ENCODE data around the gene TP53RK.
A peak's percentile ranks its signal among the peaks of the same experiment; 100 is the strongest.

TP53RK gene

GRCh38 chr20:46717818-46718541, 28.7 kb upstream of the TP53RK start:
- Histone ChIP-seq H3K36me3 (ENCODE audit: control insufficient read depth, insufficient read depth, low read length) (peaks cover 4% of the 10 kb centered on the region; the same call in 1 of the 2 replicates), H3K9ac (ENCODE audit: low read length) (no peak overlapping the region), H3K27ac (ENCODE audit: low read depth, low read length) (no peak overlapping the region), H3K27me3 (ENCODE audit: control insufficient read depth, insufficient read depth, low read length) (no peaks in the 10 kb centered on the region), H3K4me1 (ENCODE audit: control insufficient read depth, insufficient read depth, low read length) (peaks cover 8% of the 10 kb centered on the region), H3K4me3 (ENCODE audit: low read depth, low read length) (no peak overlapping the region), H3K9me3 (ENCODE audit: control insufficient read depth, insufficient read depth, low read depth, low read length) (peaks cover 18% of the 10 kb centered on the region)

GRCh38 chr20:46715292-46715756, 26.1 kb upstream of the TP53RK start:
- Histone ChIP-seq H3K4me3 (ENCODE audit: low read depth, low read length) (no peak overlapping the region), H3K27ac (ENCODE audit: low read depth, low read length) (no peak overlapping the region), H3K36me3 (ENCODE audit: control insufficient read depth, insufficient read depth, low read length) (peaks cover 4% of the 10 kb centered on the region; the same call in 1 of the 2 replicates), H3K27me3 (ENCODE audit: control insufficient read depth, insufficient read depth, low read length) (peaks cover 2% of the 10 kb centered on the region; the same call in 1 of the 2 replicates), H3K9ac (ENCODE audit: low read length) (no peak overlapping the region), H3K4me1 (ENCODE audit: control insufficient read depth, insufficient read depth, low read length) (peaks cover 10% of the 10 kb centered on the region), H3K9me3 (ENCODE audit: control insufficient read depth, insufficient read depth, low read depth, low read length) (peaks cover 8% of the 10 kb centered on the region)

GRCh38 chr20:46713957-46714834, 25.0 kb upstream of the TP53RK start:
- peaks cover 16% of the 10 kb centered on the region for H3K4me1 ChIP-seq (ENCODE audit: control insufficient read depth, insufficient read depth, low read length)
- no peak overlapping the region for H3K4me3 ChIP-seq (ENCODE audit: low read depth, low read length)
- H3K27ac ChIP-seq (ENCODE audit: low read depth, low read length), result no peak overlapping the region
- peaks cover 4% of the 10 kb centered on the region; the same call in 1 of the 2 replicates for H3K27me3 ChIP-seq (ENCODE audit: control insufficient read depth, insufficient read depth, low read length)
- H3K9ac ChIP-seq (ENCODE audit: low read length), result no peak overlapping the region
- no peaks in the 10 kb centered on the region for H3K9me3 ChIP-seq (ENCODE audit: control insufficient read depth, insufficient read depth, low read depth, low read length)
- H3K36me3 ChIP-seq (ENCODE audit: control insufficient read depth, insufficient read depth, low read length), result no peaks in the 10 kb centered on the region

- no peak overlapping the region for H3K9ac ChIP-seq (ENCODE audit: low read length)
- peaks cover 4% of the 10 kb centered on the region; the same call in 1 of the 2 replicates for H3K27me3 ChIP-seq (ENCODE audit: control insufficient read depth, insufficient read depth, low read length)
- H3K4me1 ChIP-seq (ENCODE audit: control insufficient read depth, insufficient read depth, low read length), result peaks cover 25% of the 10 kb centered on the region
- no peaks in the 10 kb centered on the region for H3K9me3 ChIP-seq (ENCODE audit: control insufficient read depth, insufficient read depth, low read depth, low read length)
- no peak overlapping the region for H3K4me3 ChIP-seq (ENCODE audit: low read depth, low read length)
- H3K27ac ChIP-seq (ENCODE audit: low read depth, low read length), result no peak overlapping the region
- H3K36me3 ChIP-seq (ENCODE audit: control insufficient read depth, insufficient read depth, low read length), result no peaks in the 10 kb centered on the region
Observed at GRCh38 chr20:46712056-46712636, 22.9 kb upstream of the TP53RK start.

GRCh38 chr20:46710153-46710913, 21.1 kb upstream of the TP53RK start:
- H3K4me3 ChIP-seq (ENCODE audit: low read depth, low read length), result peak overlapping the region; percentile 72
- peak overlapping the region; percentile 78 for H3K9ac ChIP-seq (ENCODE audit: low read length)
- peaks cover 13% of the 10 kb centered on the region for H3K9me3 ChIP-seq (ENCODE audit: control insufficient read depth, insufficient read depth, low read depth, low read length)
- H3K4me1 ChIP-seq (ENCODE audit: control insufficient read depth, insufficient read depth, low read length), result peaks cover 22% of the 10 kb centered on the region
- peaks cover 4% of the 10 kb centered on the region; the same call in 1 of the 2 replicates for H3K27me3 ChIP-seq (ENCODE audit: control insufficient read depth, insufficient read depth, low read length)
- peak overlapping the region; percentile 40; the same call in 1 of the 2 replicates for H3K27ac ChIP-seq (ENCODE audit: low read depth, low read length)
- H3K36me3 ChIP-seq (ENCODE audit: control insufficient read depth, insufficient read depth, low read length), result no peaks in the 10 kb centered on the region

- Histone ChIP-seq H3K9me3 (ENCODE audit: control insufficient read depth, insufficient read depth, low read depth, low read length) (peaks cover 13% of the 10 kb centered on the region), H3K4me3 (ENCODE audit: low read depth, low read length) (peak within 1 kb of the TSS; percentile 72), H3K36me3 (ENCODE audit: control insufficient read depth, insufficient read depth, low read length) (no peaks in the 10 kb centered on the region), H3K9ac (ENCODE audit: low read length) (peak within 1 kb of the TSS; percentile 78), H3K27me3 (ENCODE audit: control insufficient read depth, insufficient read depth, low read length) (peaks cover 4% of the 10 kb centered on the region; the same call in 1 of the 2 replicates), H3K4me1 (ENCODE audit: control insufficient read depth, insufficient read depth, low read length) (peaks cover 20% of the 10 kb centered on the region), H3K27ac (ENCODE audit: low read depth, low read length) (peak within 1 kb of the TSS; percentile 40; the same call in 1 of the 2 replicates)
Observed at GRCh38 chr20:46709459-46710152, 20.4 kb upstream of the TP53RK start, which contains the start of gene SLC2A10. TSS of gene SLC2A10 (plus strand) at chr20:46709649. CDS start at chr20:46709737, 88 bp downstream.

- Histone ChIP-seq H3K4me3 (ENCODE audit: low read depth, low read length) (peak overlapping the region; percentile 72), H3K27me3 (ENCODE audit: control insufficient read depth, insufficient read depth, low read length) (peaks cover 4% of the 10 kb centered on the region; the same call in 1 of the 2 replicates), H3K27ac (ENCODE audit: low read depth, low read length) (no peak overlapping the region), H3K36me3 (ENCODE audit: control insufficient read depth, insufficient read depth, low read length) (no peaks in the 10 kb centered on the region), H3K4me1 (ENCODE audit: control insufficient read depth, insufficient read depth, low read length) (peaks cover 22% of the 10 kb centered on the region), H3K9me3 (ENCODE audit: control insufficient read depth, insufficient read depth, low read depth, low read length) (peaks cover 13% of the 10 kb centered on the region), H3K9ac (ENCODE audit: low read length) (peak overlapping the region; percentile 6)
Observed at GRCh38 chr20:46709055-46709458, 19.8 kb upstream of the TP53RK start.

GRCh38 chr20:46708172-46708860, 19.1 kb upstream of the TP53RK start:
- Histone ChIP-seq H3K4me1 (ENCODE audit: control insufficient read depth, insufficient read depth, low read length) (peaks cover 22% of the 10 kb centered on the region), H3K9ac (ENCODE audit: low read length) (no peak overlapping the region), H3K36me3 (ENCODE audit: control insufficient read depth, insufficient read depth, low read length) (no peaks in the 10 kb centered on the region), H3K4me3 (ENCODE audit: low read depth, low read length) (no peak overlapping the region), H3K27me3 (ENCODE audit: control insufficient read depth, insufficient read depth, low read length) (peaks cover 4% of the 10 kb centered on the region; the same call in 1 of the 2 replicates), H3K9me3 (ENCODE audit: control insufficient read depth, insufficient read depth, low read depth, low read length) (peaks cover 13% of the 10 kb centered on the region), H3K27ac (ENCODE audit: low read depth, low read length) (no peak overlapping the region)

GRCh38 chr20:46706242-46706641, 17.0 kb upstream of the TP53RK start:
- Histone ChIP-seq H3K9ac (ENCODE audit: low read length) (no peak overlapping the region), H3K4me1 (ENCODE audit: control insufficient read depth, insufficient read depth, low read length) (peaks cover 36% of the 10 kb centered on the region), H3K27ac (ENCODE audit: low read depth, low read length) (no peak overlapping the region), H3K9me3 (ENCODE audit: control insufficient read depth, insufficient read depth, low read depth, low read length) (peaks cover 13% of the 10 kb centered on the region), H3K27me3 (ENCODE audit: control insufficient read depth, insufficient read depth, low read length) (peaks cover 4% of the 10 kb centered on the region; the same call in 1 of the 2 replicates), H3K4me3 (ENCODE audit: low read depth, low read length) (no peak overlapping the region), H3K36me3 (ENCODE audit: control insufficient read depth, insufficient read depth, low read length) (no peaks in the 10 kb centered on the region)
